HEK293 (cell line): ENCODE results near the gene SLMAP.

Experiments
- ATF2 ChIP-seq: fragments of 450-650 bp; formaldehyde crosslinking; IDR thresholded peaks from 2 replicates; pipeline ENCODE4 v1.5.1; 2016; ENCODE audit warnings: missing biosample characterization, missing genetic modification characterization, low read depth
- BCL11A ChIP-seq: fragments of 450-650 bp; formaldehyde crosslinking; IDR thresholded peaks from 2 replicates; pipeline ENCODE4 v1.5.1; 2016; ENCODE audit warnings: low read depth, missing biosample characterization, missing genetic modification characterization
- CTCF ChIP-seq: fragments of 450-650 bp; formaldehyde crosslinking; IDR thresholded peaks from 2 replicates; pipeline ENCODE4 v1.5.1; 2016; ENCODE audit warnings: missing biosample characterization, missing genetic modification characterization
- MEIS1 ChIP-seq: sonication (generic); formaldehyde crosslinking; IDR thresholded peaks from 2 replicates; pipeline ENCODE4 v1.8.1; 2022; ENCODE audit warnings: missing genetic modification reagents, mild to moderate bottlenecking, borderline replicate concordance
- ZBTB1 ChIP-seq: fragments of 450-650 bp; formaldehyde crosslinking; IDR thresholded peaks from 2 replicates; pipeline ENCODE4 v1.5.1; 2016; ENCODE audit warnings: missing biosample characterization, missing genetic modification characterization
- ZBTB20 ChIP-seq: fragments of 450-650 bp; formaldehyde crosslinking; IDR thresholded peaks from 2 replicates; pipeline ENCODE4 v1.5.1; 2016; ENCODE audit warnings: missing biosample characterization, missing genetic modification characterization
- ZBTB49 ChIP-seq: fragments of 450-650 bp; formaldehyde crosslinking; IDR thresholded peaks from 2 replicates; pipeline ENCODE4 v1.5.1; 2016; ENCODE audit warnings: missing biosample characterization, missing genetic modification characterization, low read depth
- ZNF24 ChIP-seq: fragments of 450-650 bp; formaldehyde crosslinking; IDR thresholded peaks from 2 replicates; pipeline ENCODE4 v1.5.1; 2016; ENCODE audit warnings: missing biosample characterization, missing genetic modification characterization
- ZNF561 ChIP-seq: fragments of 450-650 bp; IDR thresholded peaks from 2 replicates; pipeline ENCODE4 v1.5.1; 2018; ENCODE audit warnings: missing biosample characterization, missing genetic modification characterization, borderline replicate concordance
- ZNF596 ChIP-seq: fragments of 450-650 bp; IDR thresholded peaks from 2 replicates; pipeline ENCODE4 v1.5.0; 2018; ENCODE audit warnings: missing biosample characterization, mild to moderate bottlenecking, missing genetic modification characterization, moderate library complexity
- ZNF600 ChIP-seq: fragments of 450-650 bp; formaldehyde crosslinking; IDR thresholded peaks from 2 replicates; pipeline ENCODE4 v1.5.1; 2016; ENCODE audit warnings: missing biosample characterization, missing genetic modification characterization
- ZNF624 ChIP-seq: fragments of 450-650 bp; formaldehyde crosslinking; IDR thresholded peaks from 2 replicates; pipeline ENCODE4 v1.5.1; 2017; ENCODE audit warnings: missing biosample characterization, missing genetic modification characterization
- ZNF792 ChIP-seq: fragments of 450-650 bp; formaldehyde crosslinking; IDR thresholded peaks from 2 replicates; pipeline ENCODE4 v1.5.1; 2016; ENCODE audit warnings: missing biosample characterization, missing genetic modification characterization
- ZSCAN30 ChIP-seq: fragments of 450-650 bp; IDR thresholded peaks from 2 replicates; pipeline ENCODE4 v1.5.1; 2018; ENCODE audit warnings: missing biosample characterization, mild to moderate bottlenecking, missing genetic modification characterization, moderate library complexity

GRCh38 chr3:57784089-57784735, 28.1 kb downstream of the SLMAP start:
- TF ChIP-seq CTCF (no peak), ZNF561 (no peak), ZNF792 (tag by site-specific recombination) (no peak), ATF2 (tag by site-specific recombination) (no peak), ZNF24 (tag by site-specific recombination) (no peak), MEIS1 (CRISPR knock-in tag) (no peak), ZBTB20 (tag by site-specific recombination) (no peak), ZBTB1 (tag by site-specific recombination) (no peak), ZNF596 (no peak), ZNF624 (tag by site-specific recombination) (no peak), ZNF600 (tag by site-specific recombination) (no peak), ZBTB49 (tag by site-specific recombination) (no peak), BCL11A (tag by site-specific recombination) (no peak), ZSCAN30 (tag by site-specific recombination) (no peak)
